Measurements from ENCODE around the gene CAPN11. TPM values are rescaled to one million over a fixed set of nuclear protein-coding genes. Genes with fewer than 3 reads are reported as not detected.

Gene CAPN11
- total RNA-seq, 4 donors from 2014 or later: 0.68 to 3.2 (median 1.1) TPM; not detected in 1

DNA sequence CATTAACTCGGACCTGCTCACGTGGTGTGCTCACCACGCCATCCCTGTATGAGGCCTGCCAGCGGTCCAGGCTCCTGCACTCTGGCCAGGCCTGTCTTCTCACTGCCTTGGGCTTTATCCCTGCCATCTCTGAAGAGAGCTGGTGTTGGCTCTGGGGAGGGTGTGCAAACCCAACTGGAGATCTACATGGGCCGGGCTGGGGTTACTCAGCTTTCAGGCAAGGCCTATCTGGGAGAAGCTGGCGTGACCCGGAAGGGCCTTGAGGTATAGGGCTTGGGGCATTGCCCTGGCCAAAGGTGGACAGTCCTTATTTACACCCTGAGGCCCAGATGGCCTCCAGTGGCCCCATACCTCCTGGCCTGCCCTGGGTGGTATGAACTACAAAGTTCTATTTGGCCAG, 69.8 kb downstream of the CAPN11 start:
- TF ChIP-seq, protein P1, sequence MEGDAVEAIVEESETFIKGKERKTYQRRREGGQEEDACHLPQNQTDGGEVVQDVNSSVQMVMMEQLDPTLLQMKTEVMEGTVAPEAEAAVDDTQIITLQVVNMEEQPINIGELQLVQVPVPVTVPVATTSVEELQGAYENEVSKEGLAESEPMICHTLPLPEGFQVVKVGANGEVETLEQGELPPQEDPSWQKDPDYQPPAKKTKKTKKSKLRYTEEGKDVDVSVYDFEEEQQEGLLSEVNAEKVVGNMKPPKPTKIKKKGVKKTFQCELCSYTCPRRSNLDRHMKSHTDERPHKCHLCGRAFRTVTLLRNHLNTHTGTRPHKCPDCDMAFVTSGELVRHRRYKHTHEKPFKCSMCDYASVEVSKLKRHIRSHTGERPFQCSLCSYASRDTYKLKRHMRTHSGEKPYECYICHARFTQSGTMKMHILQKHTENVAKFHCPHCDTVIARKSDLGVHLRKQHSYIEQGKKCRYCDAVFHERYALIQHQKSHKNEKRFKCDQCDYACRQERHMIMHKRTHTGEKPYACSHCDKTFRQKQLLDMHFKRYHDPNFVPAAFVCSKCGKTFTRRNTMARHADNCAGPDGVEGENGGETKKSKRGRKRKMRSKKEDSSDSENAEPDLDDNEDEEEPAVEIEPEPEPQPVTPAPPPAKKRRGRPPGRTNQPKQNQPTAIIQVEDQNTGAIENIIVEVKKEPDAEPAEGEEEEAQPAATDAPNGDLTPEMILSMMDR (IDR thresholded peaks at IDR 0.05; ENCODE audit: low read depth): no peak

DNA sequence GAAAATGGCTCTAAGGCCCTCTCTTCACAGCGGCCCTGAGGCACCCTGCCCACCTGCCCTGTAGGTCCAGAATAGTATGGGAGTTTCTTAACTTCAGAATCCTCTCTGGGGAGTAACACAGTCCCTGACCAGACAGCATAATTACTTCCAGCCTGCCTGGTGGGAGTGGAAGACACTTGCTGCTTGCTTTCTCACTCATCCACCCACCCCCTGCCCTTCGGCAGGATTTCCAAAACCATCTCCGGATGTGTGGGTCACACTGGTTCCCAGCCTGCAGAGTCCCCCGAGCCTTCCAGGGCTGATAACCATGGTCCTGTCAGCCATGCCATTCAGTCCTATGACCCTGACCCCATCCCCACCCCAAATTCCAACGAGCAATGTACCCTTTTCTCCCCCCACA, 70.2 kb downstream of the CAPN11 start:
- TF ChIP-seq, protein P1 (IDR thresholded peaks at IDR 0.05; ENCODE audit: low read depth): no peak

DNA sequence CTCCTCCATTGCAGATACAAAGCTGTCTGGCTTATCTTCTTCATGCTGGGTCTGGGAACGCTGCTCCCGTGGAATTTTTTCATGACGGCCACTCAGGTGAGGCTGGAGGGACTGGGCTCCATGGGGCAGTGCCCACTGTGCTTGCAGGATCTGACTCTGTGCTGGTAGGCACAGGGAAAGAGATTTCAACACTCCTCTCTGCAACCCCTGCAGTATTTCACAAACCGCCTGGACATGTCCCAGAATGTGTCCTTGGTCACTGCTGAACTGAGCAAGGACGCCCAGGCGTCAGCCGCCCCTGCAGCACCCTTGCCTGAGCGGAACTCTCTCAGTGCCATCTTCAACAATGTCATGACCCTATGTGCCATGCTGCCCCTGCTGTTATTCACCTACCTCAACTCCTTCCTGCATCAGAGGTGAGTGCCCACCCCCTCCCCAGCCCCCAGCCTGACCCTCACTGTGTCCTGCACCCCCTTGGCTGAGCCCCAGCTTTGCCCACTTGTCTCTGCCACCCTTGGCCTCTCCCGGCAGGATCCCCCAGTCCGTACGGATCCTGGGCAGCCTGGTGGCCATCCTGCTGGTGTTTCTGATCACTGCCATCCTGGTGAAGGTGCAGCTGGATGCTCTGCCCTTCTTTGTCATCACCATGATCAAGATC, 70.9 kb downstream of the CAPN11 start:
- TF ChIP-seq, protein P1 (IDR thresholded peaks at IDR 0.05; ENCODE audit: low read depth): no peak

DNA sequence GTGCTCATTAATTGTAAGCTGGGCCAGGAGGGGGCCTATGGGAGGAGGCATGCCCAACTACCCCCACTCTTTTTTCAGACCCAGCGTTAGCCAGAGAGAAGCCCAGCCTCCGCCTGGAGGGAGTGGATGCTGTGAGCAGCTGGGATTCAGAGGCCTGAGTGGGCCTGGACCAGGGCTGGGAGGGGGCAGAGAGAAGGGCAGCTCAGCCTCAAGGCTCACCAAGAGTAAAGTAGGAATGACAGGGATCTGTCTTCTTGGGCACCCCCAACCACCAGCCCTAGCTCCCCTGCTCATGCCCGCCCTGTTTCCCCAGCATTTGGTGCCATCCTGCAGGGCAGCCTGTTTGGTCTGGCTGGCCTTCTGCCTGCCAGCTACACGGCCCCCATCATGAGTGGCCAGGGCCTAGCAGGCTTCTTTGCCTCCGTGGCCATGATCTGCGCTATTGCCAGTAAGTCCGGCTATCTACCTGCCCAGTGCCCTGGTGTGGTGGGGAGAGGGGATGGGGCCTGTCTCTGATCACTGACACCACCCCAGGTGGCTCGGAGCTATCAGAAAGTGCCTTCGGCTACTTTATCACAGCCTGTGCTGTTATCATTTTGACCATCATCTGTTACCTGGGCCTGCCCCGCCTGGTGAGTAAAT, 71.5 kb downstream of the CAPN11 start:
- TF ChIP-seq, protein P1 (IDR thresholded peaks at IDR 0.05; ENCODE audit: low read depth): no peak

DNA sequence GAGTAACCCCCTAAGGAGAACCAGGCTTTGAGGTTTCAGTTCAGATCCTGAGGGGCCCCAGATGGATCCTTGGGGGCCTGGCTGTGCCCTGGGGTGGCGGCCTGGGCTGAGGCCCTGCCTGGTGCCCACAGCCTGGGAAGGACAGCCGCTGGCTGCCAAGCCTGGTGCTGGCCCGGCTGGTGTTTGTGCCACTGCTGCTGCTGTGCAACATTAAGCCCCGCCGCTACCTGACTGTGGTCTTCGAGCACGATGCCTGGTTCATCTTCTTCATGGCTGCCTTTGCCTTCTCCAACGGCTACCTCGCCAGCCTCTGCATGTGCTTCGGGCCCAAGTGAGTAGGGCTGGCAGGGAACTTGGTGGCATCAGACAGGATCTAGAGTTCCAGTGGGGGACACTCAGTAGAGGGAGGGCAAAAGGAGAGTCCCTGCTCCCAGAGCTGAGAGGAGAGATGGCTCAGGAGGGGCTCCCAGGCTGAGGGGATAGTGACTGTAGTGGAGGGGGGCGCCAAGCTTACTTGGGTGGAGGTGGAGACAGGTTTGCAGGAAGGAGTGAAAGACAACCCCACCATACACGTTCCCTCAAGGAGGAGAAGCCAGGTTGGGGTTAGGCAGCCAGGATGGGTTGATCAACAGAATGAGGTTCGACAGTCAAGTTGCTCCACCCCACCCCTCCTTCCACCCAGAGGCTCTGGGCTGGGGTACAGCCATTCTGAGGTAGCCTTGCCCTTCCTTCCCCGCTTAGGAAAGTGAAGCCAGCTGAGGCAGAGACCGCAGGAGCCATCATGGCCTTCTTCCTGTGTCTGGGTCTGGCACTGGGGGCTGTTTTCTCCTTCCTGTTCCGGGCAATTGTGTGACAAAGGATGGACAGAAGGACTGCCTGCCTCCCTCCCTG, 74.3 kb downstream of the CAPN11 start:
- TF ChIP-seq, protein P1 (IDR thresholded peaks at IDR 0.05; ENCODE audit: low read depth): no peak

DNA sequence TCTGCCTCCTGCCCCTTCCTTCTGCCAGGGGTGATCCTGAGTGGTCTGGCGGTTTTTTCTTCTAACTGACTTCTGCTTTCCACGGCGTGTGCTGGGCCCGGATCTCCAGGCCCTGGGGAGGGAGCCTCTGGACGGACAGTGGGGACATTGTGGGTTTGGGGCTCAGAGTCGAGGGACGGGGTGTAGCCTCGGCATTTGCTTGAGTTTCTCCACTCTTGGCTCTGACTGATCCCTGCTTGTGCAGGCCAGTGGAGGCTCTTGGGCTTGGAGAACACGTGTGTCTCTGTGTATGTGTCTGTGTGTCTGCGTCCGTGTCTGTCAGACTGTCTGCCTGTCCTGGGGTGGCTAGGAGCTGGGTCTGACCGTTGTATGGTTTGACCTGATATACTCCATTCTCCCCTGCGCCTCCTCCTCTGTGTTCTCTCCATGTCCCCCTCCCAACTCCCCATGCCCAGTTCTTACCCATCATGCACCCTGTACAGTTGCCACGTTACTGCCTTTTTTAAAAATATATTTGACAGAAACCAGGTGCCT, 75.0 kb downstream of the CAPN11 start:
- TF ChIP-seq, protein P1 (IDR thresholded peaks at IDR 0.05; ENCODE audit: low read depth): no peak

Small RNAs within 50 kb of the gene (small RNA-seq; reads per million reads assigned to genes)
- gene RN7SL811P: not detected

Other genes with a start within 250 kb of the CAPN11 start
- 10 to 100 TPM; 26.2 to 30.8 (median 27.6) TPM for gene MRPL14, start 31.4 kb upstream of the CAPN11 start, total RNA-seq
- gene TMEM63B, start 31.3 kb upstream of the CAPN11 start, total RNA-seq: 10 to 100 TPM; 11.9 to 15.3 (median 14.9) TPM
- gene MYMX, start 58.1 kb downstream of the CAPN11 start, total RNA-seq: 1 to 10 TPM in 3 of 4 donors, under 1 TPM in 1; 0.98 to 2.6 (median 1.8) TPM
- gene SLC29A1, start 64.8 kb downstream of the CAPN11 start, total RNA-seq: 100 to 1,000 TPM in 2 of 4 donors, 10 to 100 TPM in 2; 86.3 to 150 (median 113) TPM
- 100 to 1,000 TPM; 457 to 750 (median 477) TPM for gene HSP90AB1, start 88.3 kb downstream of the CAPN11 start, total RNA-seq
- 10 to 100 TPM; 14.2 to 30.3 (median 25.8) TPM for gene SLC35B2, start 98.7 kb downstream of the CAPN11 start, total RNA-seq
- gene NFKBIE, start 106.7 kb downstream of the CAPN11 start, total RNA-seq: 1 to 10 TPM; 2.1 to 9.0 (median 5.5) TPM
- not detected for gene TMEM151B, start 111.6 kb downstream of the CAPN11 start, total RNA-seq
- gene AARS2, start 154.5 kb downstream of the CAPN11 start, total RNA-seq: 10 to 100 TPM in 1 of 4 donors, 1 to 10 TPM in 3; 3.8 to 12.1 (median 6.6) TPM
- not detected for gene SPATS1, start 183.8 kb downstream of the CAPN11 start, total RNA-seq
- gene CDC5L, start 228.9 kb downstream of the CAPN11 start, total RNA-seq: 10 to 100 TPM; 16.5 to 25.9 (median 18.7) TPM

All from subcutaneous adipose tissue (tissue), 4 donors.